Ecto neural progenitor cell (in vitro differentiated cells): Measurements from ENCODE around the gene WAS.
"Not testable (repeated sequence)": the region's sequence is repeated elsewhere in the genome, so short reads cannot be mapped to it uniquely, and the experiment has no call there.

Experiments used
- DNase-seq: peaks from one replicate; pipeline ENCODE4 v3.0.0-alpha.2; 2018; ENCODE audit warnings: low spot score

The WAS gene

DNA sequence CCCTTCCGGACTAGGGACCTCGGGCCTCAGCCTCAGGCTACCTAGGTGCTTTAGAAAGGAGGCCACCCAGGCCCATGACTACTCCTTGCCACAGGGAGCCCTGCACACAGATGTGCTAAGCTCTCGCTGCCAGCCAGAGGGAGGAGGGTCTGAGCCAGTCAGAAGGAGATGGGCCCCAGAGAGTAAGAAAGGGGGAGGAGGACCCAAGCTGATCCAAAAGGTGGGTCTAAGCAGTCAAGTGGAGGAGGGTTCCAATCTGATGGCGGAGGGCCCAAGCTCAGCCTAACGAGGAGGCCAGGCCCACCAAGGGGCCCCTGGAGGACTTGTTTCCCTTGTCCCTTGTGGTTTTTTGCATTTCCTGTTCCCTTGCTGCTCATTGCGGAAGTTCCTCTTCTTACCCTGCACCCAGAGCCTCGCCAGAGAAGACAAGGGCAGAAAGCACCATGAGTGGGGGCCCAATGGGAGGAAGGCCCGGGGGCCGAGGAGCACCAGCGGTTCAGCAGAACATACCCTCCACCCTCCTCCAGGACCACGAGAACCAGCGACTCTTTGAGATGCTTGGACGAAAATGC lies at the start of gene WAS:
TSS of gene WAS (plus strand) at position 389 of the 572 bp plus-strand sequence. CDS start at position 444, 55 bp downstream.
- no peak for DNase-seq

GRCh38 chrX:48636301-48636700 lies 47.3 kb upstream of the WAS start:
- DNase-seq = no peak

DNA sequence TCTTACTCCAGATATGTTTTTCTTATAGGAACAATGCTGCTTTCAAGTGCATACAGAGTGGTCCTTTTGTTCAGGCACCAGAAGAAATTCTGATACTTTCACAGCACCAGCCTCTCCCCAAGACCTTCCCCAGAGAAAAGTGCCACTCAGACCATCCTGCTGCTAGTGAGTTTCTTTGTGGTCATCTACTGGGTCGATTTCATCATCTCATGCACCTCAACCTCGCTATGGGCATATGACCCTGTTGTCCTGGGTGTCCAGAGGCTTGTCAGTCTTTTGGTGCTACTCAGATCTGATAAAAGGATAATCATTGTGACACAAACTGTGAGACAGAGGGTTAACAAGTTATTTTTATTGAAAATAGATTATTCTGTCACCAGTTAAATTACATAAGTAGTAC lies 46.8 kb upstream of the WAS start:
- DNase-seq = no peak

- DNase-seq = no peak
Observed at GRCh38 chrX:48645669-48646068, 37.9 kb upstream of the WAS start.

GRCh38 chrX:48648336-48648751 lies 35.3 kb upstream of the WAS start:
- no peak for DNase-seq

DNA sequence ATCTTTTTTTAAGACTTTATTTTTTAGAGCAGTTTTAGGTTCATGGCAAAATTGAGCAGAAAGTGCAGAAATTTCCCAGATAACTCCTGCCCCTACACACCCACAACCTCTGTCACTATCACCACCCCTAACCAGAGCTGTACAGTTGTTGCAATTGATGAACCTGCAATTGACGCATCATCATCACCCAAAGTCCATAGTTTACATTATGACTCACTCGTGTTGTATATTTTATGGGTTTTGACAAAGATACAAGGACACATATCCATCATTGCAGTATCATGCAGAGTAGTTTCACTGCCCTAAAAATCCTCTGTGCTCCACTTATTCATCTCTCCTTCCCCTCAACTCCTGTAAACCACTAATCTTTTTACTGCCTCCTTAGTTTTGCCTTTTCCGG lies 34.5 kb upstream of the WAS start:
- DNase-seq = no peak

- DNase-seq = not testable (repeated sequence)
Observed at GRCh38 chrX:48652055-48652579, 31.5 kb upstream of the WAS start.

- not testable (repeated sequence) for DNase-seq
Observed at GRCh38 chrX:48654746-48655145, 28.9 kb upstream of the WAS start.

DNA sequence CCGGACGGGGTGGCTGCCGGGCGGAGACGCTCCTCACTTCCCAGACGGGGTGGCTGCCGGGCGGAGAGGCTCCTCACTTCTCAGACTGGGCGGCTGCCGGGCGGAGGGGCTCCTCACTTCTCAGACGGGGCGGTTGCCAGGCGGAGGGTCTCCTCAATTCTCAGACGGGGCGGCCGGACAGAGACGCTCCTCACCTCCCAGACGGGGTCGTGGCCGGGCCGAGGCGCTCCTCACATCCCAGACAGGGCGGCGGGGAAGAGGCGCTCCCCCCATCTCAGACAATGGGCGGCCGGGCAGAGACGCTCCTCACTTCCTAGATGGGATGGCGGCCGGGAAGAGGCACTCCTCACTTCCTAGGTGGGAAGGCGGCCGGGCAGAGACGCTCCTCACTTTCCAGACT lies 23.9 kb upstream of the WAS start:
- DNase-seq = not testable (repeated sequence)

GRCh38 chrX:48663241-48663640 lies 20.4 kb upstream of the WAS start:
- no peak for DNase-seq

- no peak for DNase-seq
Observed at GRCh38 chrX:48664156-48664555, 19.4 kb upstream of the WAS start.

GRCh38 chrX:48665991-48666390 lies 17.6 kb upstream of the WAS start:
- no peak for DNase-seq

DNA sequence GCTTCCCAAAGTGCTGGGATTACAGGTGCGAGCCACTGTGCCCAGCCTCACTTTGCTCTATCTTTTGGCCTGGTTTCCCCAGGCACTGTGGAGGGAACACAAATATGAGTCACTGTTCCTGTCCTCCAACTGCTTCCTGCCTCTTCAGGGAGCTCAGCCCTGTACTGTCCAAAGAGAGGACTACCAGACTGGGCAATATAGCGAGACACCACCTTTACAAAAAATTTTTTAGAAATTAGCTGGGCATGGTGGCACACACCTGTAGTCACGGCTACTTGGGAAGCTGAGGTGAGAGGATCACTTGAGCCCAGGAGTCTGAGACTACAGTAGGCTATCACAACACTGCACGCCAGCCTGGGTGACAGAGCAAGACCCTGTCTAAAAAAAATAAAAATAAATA lies 16.9 kb upstream of the WAS start:
- no peak for DNase-seq

DNA sequence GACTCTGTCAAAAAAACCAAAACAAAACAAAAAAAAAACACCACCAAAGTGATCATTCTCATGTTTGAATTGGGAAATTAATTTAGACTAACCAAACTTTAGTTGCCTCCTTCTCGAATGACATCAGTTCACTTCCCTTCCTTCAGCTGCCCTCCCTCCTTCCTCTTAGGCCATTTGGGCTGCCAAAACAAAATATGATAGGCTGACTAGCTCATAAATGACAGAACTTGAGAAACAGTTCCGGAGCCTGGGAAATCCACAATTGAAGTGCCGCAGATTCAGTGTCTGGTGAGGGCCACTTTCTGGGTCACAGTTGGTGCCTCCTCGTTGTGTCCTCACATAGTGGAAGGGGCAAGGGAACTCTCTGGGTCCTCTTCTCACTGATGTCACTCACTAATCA lies 16.1 kb upstream of the WAS start:
- DNase-seq = no peak

GRCh38 chrX:48668187-48668586 lies 15.4 kb upstream of the WAS start:
- not testable (repeated sequence) for DNase-seq

DNA sequence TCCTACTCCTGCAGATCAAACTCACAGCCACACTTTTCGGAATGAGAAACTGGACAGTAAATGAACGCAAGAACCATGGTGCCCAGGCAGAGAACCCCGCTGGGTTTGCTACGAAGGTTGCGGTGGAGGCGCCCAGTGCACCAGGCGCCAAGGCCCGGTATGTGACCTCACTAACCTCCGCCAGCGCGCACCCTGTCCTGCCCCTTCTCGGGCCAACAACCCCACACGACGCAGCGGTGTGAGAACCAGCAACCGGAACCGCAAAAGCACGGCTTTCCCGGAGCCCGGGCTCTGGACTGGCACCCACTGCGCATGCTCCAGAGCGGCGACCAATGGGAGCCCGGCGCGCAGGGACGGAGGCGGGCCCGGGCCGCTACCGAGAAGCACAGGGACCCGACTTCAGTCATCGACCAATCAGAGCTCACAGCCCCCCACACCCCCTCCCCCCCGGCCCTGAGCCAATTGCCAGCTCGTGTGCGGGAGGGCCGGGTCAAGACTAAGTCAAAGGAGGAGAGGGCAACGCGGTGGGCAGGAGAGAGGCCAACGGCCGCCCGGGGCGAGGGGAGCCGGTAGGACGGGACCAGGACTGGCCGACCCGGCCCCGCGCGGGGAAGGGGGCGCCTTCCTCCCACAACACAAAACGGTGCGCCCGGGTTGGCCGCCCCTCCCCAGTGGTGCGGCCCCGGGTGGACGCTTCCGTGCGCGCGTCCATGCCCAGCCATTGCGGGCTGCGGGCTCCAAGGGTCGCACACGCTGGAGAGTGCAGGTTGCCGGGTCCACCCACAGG lies 7.3 kb upstream of the WAS start:
- peak; percentile 92 for DNase-seq

DNA sequence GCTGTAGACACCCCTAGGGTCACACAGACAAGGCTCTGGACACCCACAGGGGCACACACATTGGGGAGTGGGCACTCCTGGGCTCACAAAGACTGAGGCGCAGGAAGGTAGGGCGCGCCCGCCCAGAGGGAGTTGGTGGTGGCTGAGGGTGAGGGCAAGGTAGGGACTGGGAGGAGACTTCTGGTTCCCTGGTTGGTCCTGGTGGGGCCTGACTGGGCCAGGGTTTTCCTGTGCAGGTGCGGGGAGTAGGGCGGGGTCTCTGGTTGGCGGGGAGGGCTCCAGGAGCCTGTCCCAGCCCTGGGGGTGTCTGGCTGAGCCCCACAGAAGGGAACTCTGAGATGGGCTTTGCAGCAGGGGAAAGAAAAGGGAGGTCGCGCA lies 6.7 kb upstream of the WAS start:
- no peak for DNase-seq

- no peak for DNase-seq
Observed at GRCh38 chrX:48677516-48677915, 6.1 kb upstream of the WAS start.

DNA sequence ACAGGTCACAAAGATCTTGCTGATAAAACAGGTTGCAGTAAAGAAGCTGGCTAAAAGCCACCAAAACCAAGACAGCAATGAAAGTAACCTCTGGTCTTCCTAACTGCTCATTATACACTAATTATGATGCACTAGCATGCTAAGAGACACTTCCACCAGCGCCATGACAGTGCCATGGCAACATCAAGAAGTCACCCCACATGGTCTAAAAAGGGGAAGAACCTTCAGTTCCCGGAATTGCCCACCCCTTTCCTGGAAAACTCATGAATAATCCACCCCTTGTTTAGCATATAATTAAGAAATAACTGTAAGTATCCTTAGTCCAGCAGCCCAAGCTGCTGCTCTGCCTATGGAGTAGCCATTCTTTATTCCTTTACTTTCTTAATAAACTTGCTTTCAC lies 3.1 kb upstream of the WAS start:
- not testable (repeated sequence) for DNase-seq

DNA sequence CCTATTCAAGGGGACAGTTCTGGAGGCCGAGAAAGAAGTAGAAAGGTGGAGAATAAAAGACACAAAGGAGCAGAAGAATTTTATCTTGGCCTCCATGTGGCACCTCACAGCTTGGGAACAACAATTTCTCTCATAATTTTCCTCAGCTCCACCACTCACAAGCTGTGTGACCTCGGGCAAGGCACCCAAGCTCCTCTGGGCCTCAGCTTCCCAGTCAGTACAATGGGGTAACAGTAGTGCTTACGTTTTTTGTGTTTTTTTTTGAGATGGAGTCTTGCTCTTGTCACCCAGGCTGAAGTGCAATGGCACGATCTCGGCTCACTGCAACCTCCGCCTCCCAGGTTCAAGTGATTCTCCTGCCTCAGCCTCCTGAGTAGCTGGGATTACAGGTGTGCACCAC lies 2.7 kb upstream of the WAS start:
- DNase-seq = not testable (repeated sequence)

DNA sequence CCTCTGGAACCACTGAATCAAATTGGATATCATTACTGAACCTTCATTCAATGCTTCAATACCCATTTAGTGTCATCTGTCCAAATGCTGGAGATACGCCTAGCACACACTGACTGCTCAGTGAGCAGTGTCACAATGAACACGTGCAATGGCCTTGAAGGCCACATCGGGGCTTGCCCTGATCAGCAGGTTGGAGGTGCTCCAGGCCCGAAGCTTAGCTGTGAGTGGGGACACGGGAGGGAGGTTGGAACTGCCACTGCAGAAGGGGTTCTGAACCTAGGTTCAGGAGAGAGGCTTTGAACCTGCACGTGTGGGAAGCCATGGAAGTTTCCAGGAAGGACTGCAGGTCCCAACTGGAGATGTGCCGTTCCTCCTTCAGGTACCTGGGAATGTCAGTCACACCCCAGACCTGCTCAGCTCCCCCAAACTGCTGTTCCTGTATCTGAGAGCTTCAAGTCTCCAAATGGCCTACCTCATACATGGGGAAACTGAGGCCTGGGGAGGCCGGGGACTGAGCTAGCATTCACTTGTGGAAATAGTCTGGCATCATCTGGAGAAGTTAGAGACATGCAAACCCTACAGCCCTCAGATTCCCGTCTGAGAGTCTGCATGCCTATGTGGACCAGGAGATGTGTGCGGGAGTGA lies 1.9 kb upstream of the WAS start:
- no peak for DNase-seq

- DNase-seq = not testable (repeated sequence)
Observed at GRCh38 chrX:48682795-48683194, 804 bp upstream of the WAS start.

GRCh38 chrX:48684134-48684533 lies 535 bp downstream of the WAS start:
- no peak for DNase-seq
